Upper lobe of right lung (tissue), 1 donor: Measurements from ENCODE around the gene PPP1R17. TPM values are rescaled to one million over a fixed set of nuclear protein-coding genes. Genes with fewer than 3 reads are reported as not detected.

Source experiments
- ATAC-seq: fragments of 200-7000 bp; cut with Tn5 transposase; one replicate; pipeline ENCODE4 v1.9.1; 2020; ENCODE audit warnings: mild to moderate bottlenecking, moderate library complexity
- DNase-seq: peaks from one replicate; pipeline ENCODE4 v3.0.0-alpha.2; 2020
- H3K27ac ChIP-seq: fragments of 200-600 bp; one replicate; pipeline ENCODE4 v1.8.0; 2022
- H3K27me3 ChIP-seq: fragments of 200-600 bp; one replicate; pipeline ENCODE4 v1.8.0; 2022; ENCODE audit warnings: mild to moderate bottlenecking
- H3K36me3 ChIP-seq: fragments of 200-600 bp; one replicate; pipeline ENCODE4 v1.8.0; 2022
- H3K4me1 ChIP-seq: fragments of 200-600 bp; one replicate; pipeline ENCODE4 v1.8.0; 2022
- H3K4me3 ChIP-seq: fragments of 200-600 bp; one replicate; pipeline ENCODE4 v1.8.0; 2022; ENCODE audit warnings: mild to moderate bottlenecking
- H3K9me3 ChIP-seq: fragments of 200-600 bp; one replicate; pipeline ENCODE4 v1.8.0; 2022
- intact Hi-C: fragments of 100-400 bp; cut with DNase I; formaldehyde crosslinking; loops from one replicate; pipeline ENCODE4 v1.11.0; 2022
- total RNA-seq: library from RNA; stranded (reverse); fragmentation: NEBNext Ultra II Directional; extraction: Animal tissue kit (Norgen Biotek cat#: 25700); gene quantifications from one replicate; pipeline ENCODE4 v1.2.1, GENCODE V29; 2021
- TF ChIP-seq, protein P1 (sequence below): fragments of 200-600 bp; IDR thresholded peaks from one replicate; pipeline ENCODE4 v1.8.0; 2022; ENCODE audit warnings: antibody characterized with exemption
- donor health status: DM: no; HTN: yes; CAD: no; lungs with severe emphysema.

PPP1R17 gene
- total RNA-seq, 1 donor from 2014 or later: not detected

DNA sequence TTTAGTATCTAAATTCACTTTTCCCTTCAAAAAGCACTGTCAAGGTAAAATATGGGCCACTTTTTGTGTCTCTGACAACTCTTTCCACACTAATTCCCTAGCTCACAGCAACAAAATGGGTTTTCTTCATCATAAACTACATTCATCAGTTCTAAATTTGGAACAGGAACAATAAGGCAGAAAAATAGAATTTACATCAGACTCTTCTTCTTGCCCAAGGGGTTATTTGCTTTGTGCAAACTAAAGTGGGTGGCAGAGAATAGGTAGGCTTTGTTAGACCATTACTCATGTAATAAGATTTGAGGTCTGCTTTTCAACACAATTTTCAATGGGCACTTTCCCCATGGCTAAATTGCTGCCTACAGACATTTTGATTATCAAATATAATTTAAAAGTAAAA lies 17.6 kb upstream of the PPP1R17 start:
- Histone ChIP-seq H3K36me3 (no peaks in the 10 kb centered on the region), H3K27ac (no peak overlapping the region), H3K27me3 (no peaks in the 10 kb centered on the region), H3K9me3 (no peaks in the 10 kb centered on the region), H3K4me3 (no peak overlapping the region), H3K4me1 (peaks cover 4% of the 10 kb centered on the region)
- intact Hi-C loops: no loop called here
- TF ChIP-seq, protein P1, sequence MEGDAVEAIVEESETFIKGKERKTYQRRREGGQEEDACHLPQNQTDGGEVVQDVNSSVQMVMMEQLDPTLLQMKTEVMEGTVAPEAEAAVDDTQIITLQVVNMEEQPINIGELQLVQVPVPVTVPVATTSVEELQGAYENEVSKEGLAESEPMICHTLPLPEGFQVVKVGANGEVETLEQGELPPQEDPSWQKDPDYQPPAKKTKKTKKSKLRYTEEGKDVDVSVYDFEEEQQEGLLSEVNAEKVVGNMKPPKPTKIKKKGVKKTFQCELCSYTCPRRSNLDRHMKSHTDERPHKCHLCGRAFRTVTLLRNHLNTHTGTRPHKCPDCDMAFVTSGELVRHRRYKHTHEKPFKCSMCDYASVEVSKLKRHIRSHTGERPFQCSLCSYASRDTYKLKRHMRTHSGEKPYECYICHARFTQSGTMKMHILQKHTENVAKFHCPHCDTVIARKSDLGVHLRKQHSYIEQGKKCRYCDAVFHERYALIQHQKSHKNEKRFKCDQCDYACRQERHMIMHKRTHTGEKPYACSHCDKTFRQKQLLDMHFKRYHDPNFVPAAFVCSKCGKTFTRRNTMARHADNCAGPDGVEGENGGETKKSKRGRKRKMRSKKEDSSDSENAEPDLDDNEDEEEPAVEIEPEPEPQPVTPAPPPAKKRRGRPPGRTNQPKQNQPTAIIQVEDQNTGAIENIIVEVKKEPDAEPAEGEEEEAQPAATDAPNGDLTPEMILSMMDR: no peak
- no peak for ATAC-seq
- no peak for DNase-seq

DNA sequence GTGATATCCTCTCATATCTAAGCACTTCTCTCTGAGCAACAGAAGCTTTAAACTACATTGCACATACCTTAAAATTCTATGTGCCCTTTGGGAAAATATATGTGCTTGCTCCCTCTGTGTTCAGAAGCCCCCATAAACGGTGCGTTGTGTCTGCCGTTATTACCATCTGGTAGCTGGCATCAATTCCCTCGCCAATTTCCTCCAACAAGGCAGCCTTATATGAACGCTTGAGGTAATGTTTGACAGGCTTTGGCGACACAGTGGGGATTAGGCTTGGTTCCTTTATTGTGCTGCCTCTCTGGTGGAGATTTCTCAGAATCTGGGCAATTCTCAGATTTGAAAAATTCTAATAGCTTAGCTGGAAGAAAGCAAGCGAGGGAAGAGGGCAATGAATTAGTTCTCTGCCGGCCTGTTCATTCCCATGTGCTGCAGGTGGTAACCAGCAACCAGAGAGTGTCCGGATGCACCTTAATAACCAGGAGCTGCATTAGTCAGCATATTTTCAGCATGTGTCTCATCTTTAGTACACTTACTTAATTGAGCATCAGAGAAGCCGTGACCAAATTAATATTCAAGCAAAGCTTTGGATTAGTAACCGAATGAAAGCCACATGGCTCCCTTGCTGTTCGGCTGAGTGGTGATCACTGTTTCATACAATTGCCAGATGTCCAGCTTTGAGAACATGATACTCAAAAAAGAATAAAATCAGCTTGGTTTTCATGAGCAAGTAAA lies 7.3 kb upstream of the PPP1R17 start:
- TF ChIP-seq, protein P1: no peak
- no peaks in the 10 kb centered on the region for H3K4me1 ChIP-seq
- H3K9me3 ChIP-seq: no peaks in the 10 kb centered on the region
- H3K27ac ChIP-seq: no peak overlapping the region
- H3K27me3 ChIP-seq: no peaks in the 10 kb centered on the region
- intact Hi-C loops: no loop called here
- no peaks in the 10 kb centered on the region for H3K36me3 ChIP-seq
- no peak for DNase-seq
- H3K4me3 ChIP-seq: no peak overlapping the region
- no peak for ATAC-seq

DNA sequence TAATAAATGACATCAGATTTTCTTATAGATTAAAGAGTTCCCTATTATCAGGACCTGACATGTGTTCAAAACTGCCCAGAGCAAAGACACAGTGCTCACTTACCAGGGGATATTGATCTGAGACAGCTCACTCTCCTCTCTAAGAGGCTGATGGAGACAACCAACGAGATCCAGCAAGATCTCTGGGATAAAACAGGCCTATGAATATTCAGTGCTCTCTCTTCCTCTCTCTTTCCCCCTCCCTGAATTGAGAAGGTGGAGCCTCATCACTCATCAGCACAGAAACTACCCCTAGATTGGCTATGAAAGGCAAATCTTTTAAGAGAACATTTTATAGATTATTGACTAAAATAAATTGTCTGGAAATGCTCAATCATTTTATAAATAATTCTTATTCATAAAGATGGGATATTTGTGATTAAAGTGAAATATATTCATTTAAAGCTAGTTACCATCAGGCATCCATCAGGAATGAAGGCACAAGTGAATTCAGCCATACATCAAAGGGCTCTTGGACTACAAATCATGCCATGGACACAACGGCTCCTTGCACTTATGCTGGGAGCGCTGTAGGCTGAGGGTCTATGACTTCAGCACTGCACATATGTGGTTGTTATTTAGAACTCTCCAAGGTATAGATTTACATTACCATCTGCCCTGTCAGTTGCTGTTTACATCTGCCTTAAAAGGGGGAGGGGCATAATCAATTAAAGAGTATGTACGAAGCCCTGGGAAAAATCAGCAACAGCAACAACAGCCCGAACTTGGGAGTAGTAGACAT lies 3.4 kb upstream of the PPP1R17 start:
- Histone ChIP-seq H3K4me3 (no peak overlapping the region), H3K4me1 (no peaks in the 10 kb centered on the region), H3K27me3 (no peaks in the 10 kb centered on the region), H3K9me3 (no peaks in the 10 kb centered on the region), H3K36me3 (no peaks in the 10 kb centered on the region), H3K27ac (no peak overlapping the region)
- TF ChIP-seq, protein P1: no peak
- ATAC-seq: no peak
- DNase-seq: no peak
- intact Hi-C loops: no loop called here

DNA sequence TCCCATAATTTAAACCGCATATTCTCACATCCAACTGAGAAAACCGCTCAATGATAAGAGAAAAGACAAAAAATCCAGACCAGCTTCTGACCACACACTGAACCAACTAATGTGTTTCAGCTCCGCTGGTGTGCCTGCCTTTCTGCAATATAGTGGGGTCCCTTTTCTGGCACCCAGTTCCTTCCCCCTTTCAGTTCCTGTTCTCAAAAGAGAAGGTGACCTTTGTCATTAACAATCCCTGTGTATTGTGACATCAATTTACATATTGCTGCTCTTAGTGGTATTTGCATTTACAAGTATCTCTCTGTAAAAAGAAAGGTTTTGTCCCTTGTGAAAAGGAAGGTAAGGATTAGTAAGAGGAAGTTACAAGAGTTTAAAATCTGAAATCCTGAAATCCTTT lies 1.4 kb downstream of the PPP1R17 start:
- TF ChIP-seq, protein P1: no peak
- ATAC-seq (peak; percentile 83), DNase-seq (no peak)
- Histone ChIP-seq H3K27ac (no peak overlapping the region), H3K4me3 (no peak overlapping the region), H3K27me3 (no peaks in the 10 kb centered on the region), H3K9me3 (no peaks in the 10 kb centered on the region), H3K36me3 (no peaks in the 10 kb centered on the region), H3K4me1 (no peaks in the 10 kb centered on the region)
- intact Hi-C loops: no loop called here

DNA sequence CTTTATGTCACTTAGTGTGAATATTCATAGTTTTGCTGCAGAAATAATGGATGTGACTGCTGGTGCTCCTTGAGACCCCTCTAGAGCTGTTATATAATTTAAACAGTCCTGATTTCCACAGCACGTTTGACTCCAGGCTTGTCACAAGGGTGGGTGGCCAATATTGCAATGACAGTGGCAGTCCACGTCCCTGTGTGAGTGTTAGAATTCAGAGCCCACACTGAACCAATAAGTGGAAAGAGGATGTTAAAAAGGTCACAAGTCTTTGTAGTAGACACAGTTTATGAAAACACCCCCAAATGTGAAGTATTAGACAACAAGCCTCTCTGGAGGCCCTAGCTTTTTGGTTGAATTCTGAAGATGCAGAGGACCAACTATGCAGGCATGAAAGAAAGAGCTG lies 2.0 kb downstream of the PPP1R17 start:
- Histone ChIP-seq H3K36me3 (no peaks in the 10 kb centered on the region), H3K9me3 (no peaks in the 10 kb centered on the region), H3K4me1 (no peaks in the 10 kb centered on the region), H3K27ac (no peak overlapping the region), H3K27me3 (no peaks in the 10 kb centered on the region), H3K4me3 (no peak overlapping the region)
- ATAC-seq (peak; percentile 44), DNase-seq (no peak)
- TF ChIP-seq, protein P1: no peak
- intact Hi-C loops: no loop called here
